ENCODE data around the gene PCK1.

Gene PCK1

GRCh38 chr20:57522380-57523140 is 38.4 kb upstream of the PCK1 start:
- no peak for TF ChIP-seq CTCF (IDR thresholded peaks at IDR 0.05; ENCODE audit: low read depth, low read length, missing control alignments)
- Histone ChIP-seq H3K27me3 (replicated peaks) (peaks cover 2% of the 10 kb centered on the region), H3K4me3 (ENCODE audit: low read depth, low read length) (no peak overlapping the region), H3K36me3 (replicated peaks) (no peaks in the 10 kb centered on the region), H3K27ac (no peak overlapping the region)
- DNase-seq: no peak
- in situ Hi-C loops (cut with HindIII; ENCODE audit: low pct_ligation_motif_present, low sequenced_read_pairs): no loop called here

DNA sequence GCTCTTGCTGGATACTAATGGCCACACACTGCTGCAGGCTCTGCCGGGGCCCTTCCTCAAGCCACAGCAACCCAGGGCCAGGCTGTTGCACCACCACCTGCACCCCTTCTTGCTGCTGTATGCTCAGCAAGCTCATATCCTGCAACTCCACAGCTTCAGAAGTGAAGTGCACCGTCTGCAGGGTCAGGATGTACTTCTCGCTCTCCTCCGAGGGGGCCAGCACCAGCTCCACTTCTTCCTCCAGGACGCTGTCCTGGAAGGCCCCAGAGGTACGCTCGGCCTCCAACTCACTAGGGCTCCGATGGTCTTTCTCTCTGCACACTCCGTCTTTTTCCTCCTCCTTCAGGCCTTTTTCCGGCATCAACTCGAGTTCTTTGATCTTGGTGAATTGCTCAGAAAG is 37.1 kb upstream of the PCK1 start:
- Histone ChIP-seq H3K36me3 (replicated peaks) (no peaks in the 10 kb centered on the region), H3K4me3 (ENCODE audit: low read depth, low read length) (no peak overlapping the region), H3K27me3 (replicated peaks) (peaks cover 2% of the 10 kb centered on the region), H3K27ac (no peak overlapping the region)
- in situ Hi-C loops (cut with HindIII; ENCODE audit: low pct_ligation_motif_present, low sequenced_read_pairs): no loop called here
- no peak for TF ChIP-seq CTCF (IDR thresholded peaks at IDR 0.05; ENCODE audit: low read depth, low read length, missing control alignments)
- DNase-seq: no peak

DNA sequence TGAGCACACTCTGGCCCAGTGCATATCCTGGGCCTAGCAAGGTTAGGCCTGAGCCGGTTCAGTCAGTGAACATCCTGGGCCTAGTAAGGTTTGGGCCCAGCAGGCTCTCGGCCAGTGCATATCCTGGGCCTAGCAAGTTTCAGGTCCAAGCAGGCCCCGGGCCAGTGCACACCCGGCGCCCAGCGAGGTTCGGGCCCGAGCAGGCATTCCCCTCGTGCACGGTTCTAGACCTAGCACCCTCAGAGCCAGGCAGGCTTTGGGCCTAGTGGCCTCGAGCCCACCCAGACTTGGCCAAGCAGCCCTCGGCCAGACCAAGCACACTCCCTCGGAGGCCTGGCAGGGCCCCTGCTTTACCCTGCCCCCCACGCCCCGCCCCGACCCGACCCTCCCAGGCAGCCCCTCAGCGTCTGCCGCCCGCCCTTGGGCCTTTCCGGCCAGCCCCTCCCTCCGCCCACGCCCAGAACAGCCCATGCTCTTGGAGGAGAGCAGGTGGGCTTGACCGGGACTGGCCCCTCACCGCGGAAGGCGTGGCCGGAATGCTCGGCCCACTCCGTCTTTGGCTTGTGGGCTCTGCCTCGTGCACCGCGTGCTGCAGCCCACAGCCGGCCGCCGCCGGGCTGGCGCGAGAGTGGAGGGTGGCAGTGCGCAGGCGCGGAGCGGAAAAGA is 36.3 kb upstream of the PCK1 start, which contains the start of gene CTCFL:
CTCFL (minus strand) TSS at position 630 of the 666 bp plus-strand sequence. CDS start 935 bp downstream, outside the sequence.
- in situ Hi-C loops (cut with HindIII; ENCODE audit: low pct_ligation_motif_present, low sequenced_read_pairs): no loop called here
- H3K4me3 ChIP-seq (ENCODE audit: low read depth, low read length): no peak within 1 kb of the TSS
- no peak for TF ChIP-seq CTCF (IDR thresholded peaks at IDR 0.05; ENCODE audit: low read depth, low read length, missing control alignments)

DNA sequence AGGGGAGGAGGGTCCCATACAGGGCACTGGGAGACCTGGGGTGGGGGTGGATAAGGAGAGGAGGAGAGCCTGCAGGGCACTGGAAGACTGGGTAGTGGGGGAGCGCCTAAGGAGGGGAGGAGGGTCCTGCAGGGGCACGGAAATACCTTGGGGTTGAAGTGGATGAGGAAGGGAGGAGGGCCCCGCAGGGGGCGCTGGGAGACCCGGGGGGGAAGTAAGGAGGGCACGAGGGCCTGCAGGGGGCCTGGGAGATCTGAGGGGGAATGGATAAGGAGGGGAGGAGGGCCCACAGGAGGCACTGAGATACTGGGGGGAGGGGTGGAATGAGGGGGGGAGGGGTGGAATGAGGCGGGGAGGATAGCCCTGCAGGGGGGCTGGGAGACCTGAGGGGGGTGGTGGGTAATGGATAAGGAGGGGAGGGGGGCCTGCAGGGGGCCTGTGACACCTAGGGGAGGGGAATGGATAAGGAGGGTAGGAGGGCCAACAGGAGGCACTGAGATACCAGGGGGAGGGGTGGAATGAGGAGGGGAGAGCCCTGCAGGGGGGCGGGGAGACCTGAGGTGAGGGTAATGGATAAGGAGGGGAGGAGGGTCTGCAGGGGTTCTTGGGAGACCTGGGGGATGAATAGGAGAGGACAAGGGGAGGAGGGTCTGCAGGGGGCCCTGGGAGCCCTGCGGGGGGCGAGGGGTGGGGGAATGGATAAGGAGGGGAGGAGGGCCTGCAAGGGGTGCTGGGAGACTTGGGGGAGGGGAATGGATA is 35.4 kb upstream of the PCK1 start:
- no peak for DNase-seq
- no peaks in the 10 kb centered on the region for H3K36me3 ChIP-seq (replicated peaks)
- H3K27me3 ChIP-seq (replicated peaks): no peaks in the 10 kb centered on the region
- H3K4me3 ChIP-seq (ENCODE audit: low read depth, low read length): no peak overlapping the region
- no peak for TF ChIP-seq CTCF (IDR thresholded peaks at IDR 0.05; ENCODE audit: low read depth, low read length, missing control alignments)
- in situ Hi-C loops (cut with HindIII; ENCODE audit: low pct_ligation_motif_present, low sequenced_read_pairs): no loop called here
- no peak overlapping the region for H3K27ac ChIP-seq

More for the DNA sequence above, 36.3 kb upstream of the PCK1 start, which contains the start of gene CTCFL:
- no peak for DNase-seq
- peaks cover 2% of the 10 kb centered on the region for H3K27me3 ChIP-seq (replicated peaks)
- no peaks in the 10 kb centered on the region for H3K36me3 ChIP-seq (replicated peaks)
- H3K27ac ChIP-seq: no peak within 1 kb of the TSS

GRCh38 chr20:57526087-57526884 is 34.6 kb upstream of the PCK1 start:
- peak; percentile 34 for TF ChIP-seq CTCF (IDR thresholded peaks at IDR 0.05; ENCODE audit: low read depth, low read length, missing control alignments)
- no peaks in the 10 kb centered on the region for H3K27me3 ChIP-seq (replicated peaks)
- no peak for DNase-seq
- H3K36me3 ChIP-seq (replicated peaks): no peaks in the 10 kb centered on the region
- H3K4me3 ChIP-seq (ENCODE audit: low read depth, low read length): no peak overlapping the region
- in situ Hi-C loops (cut with HindIII; ENCODE audit: low pct_ligation_motif_present, low sequenced_read_pairs): no loop called here
- no peak overlapping the region for H3K27ac ChIP-seq
